Fibroblast of skin of back (primary cell): Measurements from ENCODE around the gene CAMK1D.

Source experiments
- DNase-seq: peaks from one replicate; pipeline ENCODE4 v3.0.0-alpha.2; 2013

CAMK1D gene

GRCh38 chr10:12872577-12872976 is 523.2 kb downstream of the CAMK1D start:
- no peak for DNase-seq

GRCh38 chr10:12873172-12873571 is 523.8 kb downstream of the CAMK1D start:
- no peak for DNase-seq

DNA sequence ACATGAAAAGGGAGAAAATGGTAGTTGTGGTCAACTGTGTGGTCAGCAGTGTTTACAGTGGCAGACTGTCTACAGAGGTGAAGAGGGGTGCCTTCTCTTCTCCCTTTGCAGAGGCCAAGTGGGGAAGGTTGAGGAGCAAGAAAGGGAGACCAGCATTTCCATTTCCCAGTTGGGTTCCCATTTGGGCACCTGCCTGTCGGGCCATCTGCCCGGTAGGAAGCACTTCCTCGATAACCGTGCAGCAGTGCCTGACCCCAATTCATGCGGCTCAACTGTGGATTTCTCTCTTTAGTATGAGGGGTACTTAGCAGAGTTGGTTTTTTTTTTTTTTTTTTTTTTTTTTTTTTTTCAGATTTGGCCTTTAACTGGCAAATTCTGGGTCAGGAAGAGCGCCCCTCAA is 525.2 kb downstream of the CAMK1D start:
- no peak for DNase-seq

GRCh38 chr10:12875100-12875499 is 525.8 kb downstream of the CAMK1D start:
- DNase-seq = no peak

DNA sequence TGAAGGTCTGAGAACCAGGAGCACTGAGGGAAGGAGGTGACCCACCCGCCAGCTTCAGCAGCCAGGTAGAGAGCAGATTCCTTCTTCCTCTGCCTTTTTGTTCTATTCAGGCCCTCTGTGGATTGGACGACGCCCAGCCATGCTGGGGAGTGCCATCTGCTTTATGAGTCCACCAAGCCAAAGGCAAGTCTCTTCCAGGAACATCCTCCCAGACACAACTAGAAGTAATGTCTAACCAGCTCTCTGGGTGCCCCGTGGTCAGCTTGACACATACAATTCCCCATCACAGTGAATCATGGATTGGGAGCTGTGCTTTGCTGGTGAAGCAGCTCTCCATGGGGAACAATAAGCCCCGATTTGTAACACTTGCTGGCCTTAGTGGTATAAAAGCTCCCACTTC is 526.9 kb downstream of the CAMK1D start:
- DNase-seq = no peak

GRCh38 chr10:12877150-12877549 is 527.8 kb downstream of the CAMK1D start:
- no peak for DNase-seq

DNA sequence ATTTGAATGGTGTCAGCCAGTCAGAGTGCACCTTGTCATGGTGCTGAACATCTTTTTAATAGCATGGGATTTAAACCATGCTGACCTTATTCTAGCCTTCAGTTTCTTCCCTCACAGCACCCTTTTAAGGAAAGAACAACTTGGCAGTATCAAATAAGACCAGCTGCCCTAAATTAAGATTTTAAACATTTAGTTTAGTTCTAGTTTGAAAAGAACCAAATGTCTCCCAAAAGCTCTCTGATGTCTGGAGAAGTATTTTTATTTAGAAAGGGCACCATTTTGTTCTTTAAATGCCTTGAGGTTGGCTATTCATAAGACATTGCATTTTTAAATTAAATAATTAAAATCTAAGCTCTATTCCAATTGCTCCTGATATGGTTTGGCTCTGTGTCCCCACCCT is 531.1 kb downstream of the CAMK1D start:
- DNase-seq = no peak

- DNase-seq = no peak
Measured at GRCh38 chr10:12884851-12885250, 535.5 kb downstream of the CAMK1D start.
